ENCODE results near the gene SULT4A1.

DNA sequence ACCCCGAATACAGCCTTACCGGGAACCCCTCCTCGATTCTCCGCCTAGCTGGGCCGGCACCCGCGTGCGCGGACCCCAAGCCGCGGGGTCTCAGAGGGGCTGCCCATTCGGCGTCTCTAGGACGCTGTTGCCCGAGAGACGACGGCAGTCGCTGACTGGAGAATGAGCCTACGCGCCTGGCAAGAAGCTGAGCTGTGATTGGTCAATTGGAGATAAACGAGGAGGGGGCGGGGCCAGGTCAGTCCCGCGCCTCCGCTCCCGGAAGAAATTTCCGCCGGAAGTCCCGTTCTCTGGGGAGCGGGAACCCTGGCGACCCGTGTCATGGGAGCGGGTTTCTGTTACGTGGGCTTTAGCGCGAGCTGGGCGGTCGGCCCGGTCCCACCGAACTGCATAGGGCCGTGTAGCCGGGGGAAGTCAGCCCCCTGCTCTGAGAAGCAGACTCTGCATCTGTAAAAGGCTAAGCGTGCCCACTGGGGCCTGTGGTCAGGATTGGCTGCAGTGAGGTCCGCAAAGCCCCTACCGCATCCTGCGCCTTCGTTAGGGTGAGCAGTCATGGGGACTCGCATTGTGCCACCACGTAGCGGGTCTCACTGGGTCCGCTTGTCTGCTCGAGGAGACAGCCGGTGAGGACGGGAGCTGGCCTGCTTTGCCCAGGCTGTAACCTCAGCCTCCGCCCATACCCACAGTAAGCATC is 50.0 kb downstream of the SULT4A1 start, which contains the start of gene EFCAB6:
- no peak for TF ChIP-seq ZNF274 (IDR thresholded peaks at IDR 0.05; ENCODE audit: low read depth, low read length)
- no peak for TF ChIP-seq SUZ12 (IDR thresholded peaks at IDR 0.05; ENCODE audit: extremely low read depth, insufficient read depth, insufficient read length)
- TF ChIP-seq YY1 (IDR thresholded peaks at IDR 0.05; ENCODE audit: insufficient read depth, insufficient read length), result no peak

All from NT2/D1 (cell line).